NB4 (cell line): ENCODE measurements around the gene CDH16.

Source experiments
- MAX ChIP-seq: IDR thresholded peaks from 2 replicates; pipeline ENCODE4 v1.6.1; 2011; ENCODE audit warnings: low read depth, low read length
- MYC ChIP-seq: IDR thresholded peaks from 2 replicates; pipeline ENCODE4 v1.6.1; 2011; ENCODE audit warnings: low read depth, low read length
- POLR2A ChIP-seq: IDR thresholded peaks from 2 replicates; pipeline ENCODE4 v1.6.1; 2011; ENCODE audit warnings: mild to moderate bottlenecking; ENCODE audit not compliant: insufficient read length; ENCODE audit errors: extremely low read depth
- TF ChIP-seq, protein P1 (sequence below): IDR thresholded peaks from one replicate; pipeline ENCODE4 v1.5.1; 2012; ENCODE audit warnings: low read depth, low read length

GRCh38 chr16:66939366-66939765 is 20.7 kb upstream of the CDH16 start:
- TF ChIP-seq, protein P1, sequence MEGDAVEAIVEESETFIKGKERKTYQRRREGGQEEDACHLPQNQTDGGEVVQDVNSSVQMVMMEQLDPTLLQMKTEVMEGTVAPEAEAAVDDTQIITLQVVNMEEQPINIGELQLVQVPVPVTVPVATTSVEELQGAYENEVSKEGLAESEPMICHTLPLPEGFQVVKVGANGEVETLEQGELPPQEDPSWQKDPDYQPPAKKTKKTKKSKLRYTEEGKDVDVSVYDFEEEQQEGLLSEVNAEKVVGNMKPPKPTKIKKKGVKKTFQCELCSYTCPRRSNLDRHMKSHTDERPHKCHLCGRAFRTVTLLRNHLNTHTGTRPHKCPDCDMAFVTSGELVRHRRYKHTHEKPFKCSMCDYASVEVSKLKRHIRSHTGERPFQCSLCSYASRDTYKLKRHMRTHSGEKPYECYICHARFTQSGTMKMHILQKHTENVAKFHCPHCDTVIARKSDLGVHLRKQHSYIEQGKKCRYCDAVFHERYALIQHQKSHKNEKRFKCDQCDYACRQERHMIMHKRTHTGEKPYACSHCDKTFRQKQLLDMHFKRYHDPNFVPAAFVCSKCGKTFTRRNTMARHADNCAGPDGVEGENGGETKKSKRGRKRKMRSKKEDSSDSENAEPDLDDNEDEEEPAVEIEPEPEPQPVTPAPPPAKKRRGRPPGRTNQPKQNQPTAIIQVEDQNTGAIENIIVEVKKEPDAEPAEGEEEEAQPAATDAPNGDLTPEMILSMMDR, result no peak
- TF ChIP-seq POLR2A, result no peak
- no peak for TF ChIP-seq MAX
- no peak for TF ChIP-seq MYC
